ENCODE data around the gene SLC7A6OS. TPM values are rescaled to one million over a fixed set of nuclear protein-coding genes. Genes with fewer than 3 reads are reported as not detected.

The SLC7A6OS gene
- total RNA-seq, 1 donor from 2014 or later, result 20.0 TPM

GRCh38 chr16:68319185-68319908 is 8.6 kb upstream of the SLC7A6OS start:
- DNase-seq (ENCODE audit: low spot score), result no peak
- Mint-ChIP-seq H3K27ac (ENCODE audit: unreplicated experiment) (no peak overlapping the region), H3K9me3 (ENCODE audit: unreplicated experiment) (no peaks in the 10 kb centered on the region), H3K4me3 (ENCODE audit: unreplicated experiment) (peak overlapping the region; percentile 71), H3K27me3 (ENCODE audit: unreplicated experiment) (peaks cover 4% of the 10 kb centered on the region), H3K36me3 (ENCODE audit: low read depth, unreplicated experiment) (peaks cover 22% of the 10 kb centered on the region), H3K4me1 (ENCODE audit: unreplicated experiment) (no peaks in the 10 kb centered on the region)
- TF ChIP-seq CTCF (IDR thresholded peaks at IDR 0.05; ENCODE audit: unreplicated experiment), result no peak

GRCh38 chr16:68313116-68313515 is 2.4 kb upstream of the SLC7A6OS start:
- Mint-ChIP-seq H3K4me1 (ENCODE audit: unreplicated experiment) (peaks cover 15% of the 10 kb centered on the region), H3K4me3 (ENCODE audit: unreplicated experiment) (no peak overlapping the region)

GRCh38 chr16:68310437-68310773 is 341 bp downstream of the SLC7A6OS start:
- H3K27me3 Mint-ChIP-seq (ENCODE audit: unreplicated experiment), result peaks cover 4% of the 10 kb centered on the region
- TF ChIP-seq CTCF (IDR thresholded peaks at IDR 0.05; ENCODE audit: unreplicated experiment), result no peak
- H3K4me1 Mint-ChIP-seq (ENCODE audit: unreplicated experiment), result peaks cover 15% of the 10 kb centered on the region
- H3K4me3 Mint-ChIP-seq (ENCODE audit: unreplicated experiment), result peak overlapping the region; percentile 88
- DNase-seq (ENCODE audit: low spot score), result peak; percentile 31
- peaks cover 8% of the 10 kb centered on the region for H3K36me3 Mint-ChIP-seq (ENCODE audit: low read depth, unreplicated experiment)
- peak overlapping the region; percentile 90 for H3K27ac Mint-ChIP-seq (ENCODE audit: unreplicated experiment)
- no peaks in the 10 kb centered on the region for H3K9me3 Mint-ChIP-seq (ENCODE audit: unreplicated experiment)

More at GRCh38 chr16:68313116-68313515, 2.4 kb upstream of the SLC7A6OS start:
- Mint-ChIP-seq H3K36me3 (ENCODE audit: low read depth, unreplicated experiment) (peaks cover 4% of the 10 kb centered on the region), H3K27ac (ENCODE audit: unreplicated experiment) (no peak overlapping the region), H3K9me3 (ENCODE audit: unreplicated experiment) (no peaks in the 10 kb centered on the region), H3K27me3 (ENCODE audit: unreplicated experiment) (peaks cover 4% of the 10 kb centered on the region)
- no peak for DNase-seq (ENCODE audit: low spot score)
- TF ChIP-seq CTCF (IDR thresholded peaks at IDR 0.05; ENCODE audit: unreplicated experiment), result no peak

- H3K27me3 Mint-ChIP-seq (ENCODE audit: unreplicated experiment), result peaks cover 4% of the 10 kb centered on the region
These were observed 947 bp downstream of the SLC7A6OS start for GRCh38 chr16:68309799-68310198.

More at GRCh38 chr16:68309799-68310198, 947 bp downstream of the SLC7A6OS start:
- Mint-ChIP-seq H3K4me3 (ENCODE audit: unreplicated experiment) (peak overlapping the region; percentile 88), H3K4me1 (ENCODE audit: unreplicated experiment) (peaks cover 15% of the 10 kb centered on the region), H3K27ac (ENCODE audit: unreplicated experiment) (peak overlapping the region; percentile 0), H3K9me3 (ENCODE audit: unreplicated experiment) (no peaks in the 10 kb centered on the region), H3K36me3 (ENCODE audit: low read depth, unreplicated experiment) (peaks cover 13% of the 10 kb centered on the region)
- no peak for TF ChIP-seq CTCF (IDR thresholded peaks at IDR 0.05; ENCODE audit: unreplicated experiment)
- DNase-seq (ENCODE audit: low spot score), result no peak

All from endothelial cell (in vitro differentiated cells).